GM21390 (cell line): ENCODE data around the gene PRSS50.
"Not testable (repeated sequence)": the region's sequence is repeated elsewhere in the genome, so short reads cannot be mapped to it uniquely, and the experiment has no call there.

Experiments
- ATAC-seq: cut with Tn5 transposase; IDR thresholded peaks from one replicate; pipeline ENCODE4 v1.9.1; 2021; ENCODE audit not compliant: unreplicated experiment

Gene PRSS50

GRCh38 chr3:46717447-46718231 is at the start of gene PRSS50:
Gene PRSS50 (minus strand): TSS chr3:46717869. CDS start chr3:46717824, 45 bp downstream.
- ATAC-seq, result no peak

GRCh38 chr3:46764206-46764605 is 46.5 kb upstream of the PRSS50 start:
- no peak for ATAC-seq

GRCh38 chr3:46763178-46763577 is 45.5 kb upstream of the PRSS50 start:
- ATAC-seq, result no peak

- ATAC-seq, result no peak
Observed at GRCh38 chr3:46759239-46760167, 41.8 kb upstream of the PRSS50 start.

- no peak for ATAC-seq
Observed at GRCh38 chr3:46756642-46757041, 39.0 kb upstream of the PRSS50 start.

GRCh38 chr3:46755646-46756045 is 38.0 kb upstream of the PRSS50 start:
- ATAC-seq, result no peak

- not testable (repeated sequence) for ATAC-seq
Observed at GRCh38 chr3:46753127-46753526, 35.5 kb upstream of the PRSS50 start.

- no peak for ATAC-seq
Observed at GRCh38 chr3:46750555-46751038, 32.9 kb upstream of the PRSS50 start.

GRCh38 chr3:46749129-46749528 is 31.5 kb upstream of the PRSS50 start:
- no peak for ATAC-seq

- no peak for ATAC-seq
Observed at GRCh38 chr3:46748170-46748569, 30.5 kb upstream of the PRSS50 start.

- no peak for ATAC-seq
Observed at GRCh38 chr3:46746711-46747110, 29.0 kb upstream of the PRSS50 start.

- ATAC-seq, result no peak
Observed at GRCh38 chr3:46742992-46743585, 25.4 kb upstream of the PRSS50 start.

- not testable (repeated sequence) for ATAC-seq
Observed at GRCh38 chr3:46739565-46739964, 21.9 kb upstream of the PRSS50 start.

GRCh38 chr3:46737329-46737731 is 19.7 kb upstream of the PRSS50 start:
- ATAC-seq, result no peak

GRCh38 chr3:46736006-46736872 is 18.6 kb upstream of the PRSS50 start:
- ATAC-seq, result no peak

GRCh38 chr3:46734773-46735172 is 17.1 kb upstream of the PRSS50 start:
- no peak for ATAC-seq

- ATAC-seq, result no peak
Observed at GRCh38 chr3:46733026-46733800, 15.5 kb upstream of the PRSS50 start.

- ATAC-seq, result no peak
Observed at GRCh38 chr3:46731795-46732194, 14.1 kb upstream of the PRSS50 start.

GRCh38 chr3:46730819-46731218 is 13.2 kb upstream of the PRSS50 start:
- ATAC-seq, result no peak

GRCh38 chr3:46729038-46729437 is 11.4 kb upstream of the PRSS50 start:
- no peak for ATAC-seq
